Endodermal cell (in vitro differentiated cells): ENCODE results near the gene KRT12. TPM values are rescaled to one million over a fixed set of nuclear protein-coding genes. Genes with fewer than 3 reads are reported as not detected.

Experiments used
- DNase-seq: peaks from one replicate; pipeline ENCODE4 v3.0.0-alpha.2; 2017
- H3K27ac ChIP-seq: 2 replicates; pipeline ENCODE4 v1.5.1; 2013; ENCODE audit warnings: mild to moderate bottlenecking, low read depth, low read length, moderate library complexity
- H3K27me3 ChIP-seq: 2 replicates; pipeline ENCODE4 v1.6.1; 2013; ENCODE audit warnings: mild to moderate bottlenecking, low read length, moderate library complexity; ENCODE audit not compliant: insufficient read depth, control insufficient read depth, poor library complexity, severe bottlenecking
- H3K36me3 ChIP-seq: 2 replicates; pipeline ENCODE4 v1.7.0; 2013; ENCODE audit warnings: mild to moderate bottlenecking, low read length, moderate library complexity; ENCODE audit not compliant: control insufficient read depth, insufficient read depth
- H3K4me1 ChIP-seq: one replicate; pipeline ENCODE4 v1.7.0; 2013; ENCODE audit warnings: low read length; ENCODE audit not compliant: control insufficient read depth, insufficient read depth
- H3K4me3 ChIP-seq: 2 replicates; pipeline ENCODE4 v1.5.1; 2013; ENCODE audit warnings: mild to moderate bottlenecking, low read length, moderate library complexity
- H3K9ac ChIP-seq: 2 replicates; pipeline ENCODE4 v1.6.1; 2013; ENCODE audit warnings: mild to moderate bottlenecking, low read length, moderate library complexity; ENCODE audit not compliant: poor library complexity, severe bottlenecking; ENCODE audit errors: extremely low read depth
- H3K9me3 ChIP-seq: 2 replicates; pipeline ENCODE4 v1.6.1; 2013; ENCODE audit warnings: mild to moderate bottlenecking, low read length, moderate library complexity; ENCODE audit not compliant: control insufficient read depth
- H3K27ac Mint-ChIP-seq: 2 replicates; pipeline ENCODE4 v1.8.0; 2020; ENCODE audit warnings: mixed read lengths
- H3K27me3 Mint-ChIP-seq: 2 replicates; pipeline ENCODE4 v1.8.0; 2021; ENCODE audit warnings: mild to moderate bottlenecking, mixed read lengths; ENCODE audit not compliant: insufficient read depth
- H3K36me3 Mint-ChIP-seq: 2 replicates; pipeline ENCODE4 v1.8.0; 2020; ENCODE audit warnings: low read depth, mixed read lengths
- H3K4me1 Mint-ChIP-seq: 2 replicates; pipeline ENCODE4 v1.8.0; 2020; ENCODE audit warnings: mixed read lengths
- H3K4me3 Mint-ChIP-seq: 2 replicates; pipeline ENCODE4 v1.8.0; 2020; ENCODE audit warnings: mild to moderate bottlenecking, moderate library complexity, mixed read lengths
- H3K9me3 Mint-ChIP-seq: 2 replicates; pipeline ENCODE4 v1.8.0; 2020; ENCODE audit warnings: mild to moderate bottlenecking, mixed read lengths
- WGBS, 2 experiments: methylation state at CpG; one replicate each; pipeline versions ENCODE4 v1.1.5 to v1.1.7; 2013; ENCODE audit warnings: missing lambda C conversion rate in 2 of 2, mixed read lengths in 1 of 2; ENCODE audit not compliant: insufficient coverage in 1 of 2, insufficient read length in 1 of 2; 5-methylcytosine and 5-hydroxymethylcytosine counted together
- total RNA-seq, 2 donors: library from RNA; stranded (reverse); fragmentation: NEBNext Ultra II Directional in 1 of 2; extraction: Animal tissue kit (Norgen Biotek cat#: 25700) in 1 of 2; gene quantifications; 2 replicates in 1 of 2; 3 replicates in 1 of 2; pipeline ENCODE4 v1.2.1, GENCODE V29; 2021
- TF ChIP-seq, protein P1 (sequence below): fragments of 200-600 bp; sonication (generic); conservative IDR thresholded peaks from 2 replicates; pipeline ENCODE4 v1.5.0; 2021; ENCODE audit warnings: antibody characterized with exemption, mild to moderate bottlenecking

Gene KRT12
- total RNA-seq, 2 donors from 2014 or later = not detected

DNA sequence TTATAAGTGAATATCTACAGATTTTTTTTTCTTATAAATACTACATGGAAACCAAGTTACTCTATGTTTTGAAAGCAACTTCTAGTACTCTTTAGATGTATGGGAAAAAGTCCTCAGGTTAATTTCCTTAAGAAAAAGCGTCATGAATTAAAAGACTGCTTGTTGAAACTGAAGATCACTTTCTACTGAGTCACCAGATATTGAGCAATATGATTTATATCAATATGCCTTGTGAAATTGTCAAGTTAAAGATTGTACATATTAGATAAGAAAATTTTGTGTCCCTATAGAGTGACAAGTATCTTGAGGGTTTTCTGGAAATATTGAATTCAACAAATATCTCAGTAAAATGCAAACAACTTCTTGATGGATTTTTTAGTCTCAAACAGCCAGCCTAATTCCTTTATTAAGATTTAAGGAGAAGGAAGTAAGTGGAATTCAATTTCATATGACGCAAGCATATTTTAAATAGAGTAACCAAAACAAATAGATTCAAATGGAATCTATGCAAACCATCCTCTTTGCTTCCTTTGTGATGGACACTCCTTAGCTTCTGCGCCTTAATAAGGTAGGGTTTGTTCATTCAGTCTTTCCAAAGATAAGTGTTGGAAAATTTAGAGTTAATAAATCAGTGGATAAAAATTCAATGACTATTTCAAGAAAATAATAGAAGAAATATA, 16.6 kb downstream of the KRT12 start:
- no peaks in the 10 kb centered on the region for H3K36me3 ChIP-seq
- no peak for DNase-seq
- Mint-ChIP-seq H3K4me1 (no peaks in the 10 kb centered on the region), H3K27ac (no peak overlapping the region), H3K4me3 (no peak overlapping the region), H3K9me3 (no peaks in the 10 kb centered on the region), H3K36me3 (no peaks in the 10 kb centered on the region), H3K27me3 (peaks cover 44% of the 10 kb centered on the region)
- peaks cover 44% of the 10 kb centered on the region for H3K27me3 ChIP-seq
- no peaks in the 10 kb centered on the region for H3K9me3 ChIP-seq
- WGBS, 2 experiments = 95 to 100% methylated on average over 1 to 2 of the region's 3 CpGs
- TF ChIP-seq, protein P1, sequence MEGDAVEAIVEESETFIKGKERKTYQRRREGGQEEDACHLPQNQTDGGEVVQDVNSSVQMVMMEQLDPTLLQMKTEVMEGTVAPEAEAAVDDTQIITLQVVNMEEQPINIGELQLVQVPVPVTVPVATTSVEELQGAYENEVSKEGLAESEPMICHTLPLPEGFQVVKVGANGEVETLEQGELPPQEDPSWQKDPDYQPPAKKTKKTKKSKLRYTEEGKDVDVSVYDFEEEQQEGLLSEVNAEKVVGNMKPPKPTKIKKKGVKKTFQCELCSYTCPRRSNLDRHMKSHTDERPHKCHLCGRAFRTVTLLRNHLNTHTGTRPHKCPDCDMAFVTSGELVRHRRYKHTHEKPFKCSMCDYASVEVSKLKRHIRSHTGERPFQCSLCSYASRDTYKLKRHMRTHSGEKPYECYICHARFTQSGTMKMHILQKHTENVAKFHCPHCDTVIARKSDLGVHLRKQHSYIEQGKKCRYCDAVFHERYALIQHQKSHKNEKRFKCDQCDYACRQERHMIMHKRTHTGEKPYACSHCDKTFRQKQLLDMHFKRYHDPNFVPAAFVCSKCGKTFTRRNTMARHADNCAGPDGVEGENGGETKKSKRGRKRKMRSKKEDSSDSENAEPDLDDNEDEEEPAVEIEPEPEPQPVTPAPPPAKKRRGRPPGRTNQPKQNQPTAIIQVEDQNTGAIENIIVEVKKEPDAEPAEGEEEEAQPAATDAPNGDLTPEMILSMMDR = no peak
- no peak overlapping the region for H3K27ac ChIP-seq
- H3K4me1 ChIP-seq = no peaks in the 10 kb centered on the region
- H3K9ac ChIP-seq = no peak overlapping the region
- H3K4me3 ChIP-seq = no peak overlapping the region

DNA sequence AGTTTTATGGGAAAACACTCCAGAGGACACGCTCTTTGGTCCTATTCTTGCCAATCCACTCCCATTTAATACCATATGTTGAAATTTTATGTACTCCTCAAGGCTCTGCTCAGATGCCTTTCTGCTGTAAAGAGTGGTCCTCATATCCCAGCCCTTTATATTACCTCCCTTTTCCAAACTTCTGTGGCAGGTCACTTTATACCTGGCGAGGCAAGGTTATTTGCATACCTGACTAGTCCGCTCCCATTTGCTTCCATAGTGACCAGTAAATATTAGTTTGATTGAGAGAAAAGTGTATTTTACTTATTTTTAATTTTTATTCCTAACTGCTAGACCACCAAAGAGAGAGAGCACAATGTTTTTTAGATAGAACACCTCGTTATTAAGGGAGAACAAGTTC, 17.3 kb downstream of the KRT12 start:
- H3K27ac ChIP-seq = no peak overlapping the region
- no peak overlapping the region for H3K4me3 ChIP-seq
- H3K4me1 ChIP-seq = no peaks in the 10 kb centered on the region
- no peaks in the 10 kb centered on the region for H3K9me3 ChIP-seq
- no peaks in the 10 kb centered on the region for H3K36me3 ChIP-seq
- Mint-ChIP-seq H3K27ac (no peak overlapping the region), H3K4me1 (no peaks in the 10 kb centered on the region), H3K9me3 (no peaks in the 10 kb centered on the region), H3K4me3 (no peak overlapping the region), H3K27me3 (peaks cover 51% of the 10 kb centered on the region), H3K36me3 (no peaks in the 10 kb centered on the region)
- TF ChIP-seq, protein P1 = no peak
- H3K9ac ChIP-seq = no peak overlapping the region
- WGBS, 2 experiments = 92 to 93% methylated on average over 2 to 3 of the region's 4 CpGs
- no peak for DNase-seq
- H3K27me3 ChIP-seq = peaks cover 52% of the 10 kb centered on the region

DNA sequence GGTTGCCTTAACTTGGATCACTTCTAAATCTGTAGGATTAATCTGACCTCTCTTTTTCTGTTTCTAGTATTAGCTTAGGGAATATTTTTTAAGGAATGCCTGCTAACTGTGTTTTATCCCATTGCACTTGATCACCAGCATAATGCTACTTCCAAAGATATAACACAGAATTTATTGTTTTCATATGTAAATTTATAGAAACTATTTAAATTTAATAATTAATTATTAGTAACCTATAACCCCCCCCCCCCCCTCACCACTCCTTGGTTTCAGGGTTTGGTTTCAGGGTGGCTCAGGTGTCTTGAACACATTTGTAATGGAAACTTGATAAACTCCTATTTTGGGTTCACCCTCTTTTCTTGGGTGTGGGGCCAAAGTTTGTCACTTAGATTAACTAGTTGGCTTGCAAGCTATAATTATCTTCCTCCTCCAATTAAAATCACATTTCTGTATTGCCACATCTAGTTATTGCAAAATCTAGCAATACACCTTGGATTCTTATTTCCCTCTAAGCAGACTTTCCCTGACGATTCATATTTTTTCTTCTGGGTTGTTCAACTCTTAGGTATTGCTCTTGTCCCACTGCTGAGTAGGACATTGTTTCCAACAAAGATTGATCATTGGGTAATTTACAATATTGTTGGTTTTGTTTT, 18.3 kb downstream of the KRT12 start:
- 91 to 100% methylated on average over 1 of the region's 1 CpG for WGBS, 2 experiments
- H3K9me3 Mint-ChIP-seq = no peaks in the 10 kb centered on the region
- no peaks in the 10 kb centered on the region for H3K4me1 Mint-ChIP-seq
- H3K27me3 Mint-ChIP-seq = peaks cover 61% of the 10 kb centered on the region
- no peak for DNase-seq
- Histone ChIP-seq H3K9me3 (no peaks in the 10 kb centered on the region), H3K4me3 (no peak overlapping the region), H3K4me1 (no peaks in the 10 kb centered on the region), H3K27ac (no peak overlapping the region), H3K36me3 (no peaks in the 10 kb centered on the region), H3K9ac (no peak overlapping the region), H3K27me3 (peaks cover 62% of the 10 kb centered on the region)
- H3K27ac Mint-ChIP-seq = no peak overlapping the region
- no peak overlapping the region for H3K4me3 Mint-ChIP-seq
- TF ChIP-seq, protein P1 = no peak
- H3K36me3 Mint-ChIP-seq = no peaks in the 10 kb centered on the region
